Bronchial epithelial cell (primary cell): ENCODE data around the gene RAB1B. TPM values are rescaled to one million over a fixed set of nuclear protein-coding genes. Genes with fewer than 3 reads are reported as not detected.

ENCODE experiments used
- DNase-seq: peaks from one replicate; pipeline ENCODE4 v3.0.0-alpha.2; 2010; ENCODE audit warnings: low read depth
- FAIRE-seq: peaks from 2 replicates; lab custom pipeline; 2011; peaks lifted over from hg19 to GRCh38; lab: Jason Lieb, UNC
- H3K27me3 ChIP-seq: 2 replicates; pipeline ENCODE4 v1.5.1; 2011; ENCODE audit warnings: low read length; ENCODE audit not compliant: control insufficient read depth, insufficient read depth
- H3K36me3 ChIP-seq: 2 replicates; pipeline ENCODE4 v1.5.1; 2011; ENCODE audit warnings: low read length; ENCODE audit not compliant: control insufficient read depth, insufficient read depth
- H3K4me3 ChIP-seq: 2 replicates; pipeline ENCODE4 v1.5.1; 2011; ENCODE audit warnings: mild to moderate bottlenecking, low read depth, low read length, control low read depth
- total RNA-seq: library from RNA; depleted of rRNA; stranded (reverse); fragments of >200 nt; gene quantifications from 2 replicates; pipeline ENCODE4 v1.2.1, GENCODE V29; 2014
- TF ChIP-seq, protein P1 (sequence below): IDR thresholded peaks from 2 replicates; pipeline ENCODE4 v1.5.1; 2011; ENCODE audit warnings: mild to moderate bottlenecking, moderate library complexity, low read length, control low read depth, inconsistent platforms; ENCODE audit not compliant: insufficient read depth, severe bottlenecking

The RAB1B gene
- total RNA-seq, 1 donor from 2014 or later, result 54.5 TPM

DNA sequence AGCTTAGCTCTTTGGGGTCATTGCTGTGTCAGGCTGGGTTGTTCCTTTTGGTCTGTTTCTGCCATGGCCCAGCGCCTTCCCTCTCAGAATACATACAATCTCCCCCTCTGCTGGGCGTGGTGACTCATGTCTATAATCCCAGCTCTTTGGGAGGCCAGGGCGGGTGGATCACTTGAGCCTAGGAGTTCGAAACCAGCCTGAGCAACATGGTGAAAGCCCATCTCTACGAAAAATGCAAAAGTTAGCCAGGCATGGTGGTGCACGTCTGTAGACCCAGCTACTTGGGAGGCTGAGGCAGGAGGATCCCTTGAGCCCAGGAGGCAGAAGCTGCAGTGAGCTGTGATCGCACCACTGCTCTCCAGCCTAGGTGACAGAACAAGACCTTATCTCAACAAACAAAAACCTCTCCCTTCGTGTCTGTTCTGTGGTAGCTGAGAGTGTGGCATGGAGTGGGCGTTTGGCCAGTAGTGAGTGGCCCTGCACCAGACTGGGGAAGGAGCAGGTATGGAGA, 46.7 kb upstream of the RAB1B start:
- peaks cover 6% of the 10 kb centered on the region for H3K36me3 ChIP-seq
- DNase-seq, result no peak

GRCh38 chr11:66222358-66223149, 45.9 kb upstream of the RAB1B start:
- Histone ChIP-seq H3K36me3 (peaks cover 4% of the 10 kb centered on the region), H3K4me3 (no peak overlapping the region), H3K27me3 (no peaks in the 10 kb centered on the region)
- TF ChIP-seq, protein P1, sequence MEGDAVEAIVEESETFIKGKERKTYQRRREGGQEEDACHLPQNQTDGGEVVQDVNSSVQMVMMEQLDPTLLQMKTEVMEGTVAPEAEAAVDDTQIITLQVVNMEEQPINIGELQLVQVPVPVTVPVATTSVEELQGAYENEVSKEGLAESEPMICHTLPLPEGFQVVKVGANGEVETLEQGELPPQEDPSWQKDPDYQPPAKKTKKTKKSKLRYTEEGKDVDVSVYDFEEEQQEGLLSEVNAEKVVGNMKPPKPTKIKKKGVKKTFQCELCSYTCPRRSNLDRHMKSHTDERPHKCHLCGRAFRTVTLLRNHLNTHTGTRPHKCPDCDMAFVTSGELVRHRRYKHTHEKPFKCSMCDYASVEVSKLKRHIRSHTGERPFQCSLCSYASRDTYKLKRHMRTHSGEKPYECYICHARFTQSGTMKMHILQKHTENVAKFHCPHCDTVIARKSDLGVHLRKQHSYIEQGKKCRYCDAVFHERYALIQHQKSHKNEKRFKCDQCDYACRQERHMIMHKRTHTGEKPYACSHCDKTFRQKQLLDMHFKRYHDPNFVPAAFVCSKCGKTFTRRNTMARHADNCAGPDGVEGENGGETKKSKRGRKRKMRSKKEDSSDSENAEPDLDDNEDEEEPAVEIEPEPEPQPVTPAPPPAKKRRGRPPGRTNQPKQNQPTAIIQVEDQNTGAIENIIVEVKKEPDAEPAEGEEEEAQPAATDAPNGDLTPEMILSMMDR, result peak; percentile 100
- FAIRE-seq (peak; percentile 73), DNase-seq (peak; percentile 89)

More for the DNA sequence above, 46.7 kb upstream of the RAB1B start:
- no peak for FAIRE-seq
- Histone ChIP-seq H3K4me3 (no peak overlapping the region), H3K27me3 (no peaks in the 10 kb centered on the region)
- TF ChIP-seq, protein P1, result no peak

GRCh38 chr11:66224226-66224855, 44.1 kb upstream of the RAB1B start:
- FAIRE-seq (no peak), DNase-seq (no peak)
- Histone ChIP-seq H3K27me3 (no peaks in the 10 kb centered on the region), H3K4me3 (no peak overlapping the region), H3K36me3 (peaks cover 3% of the 10 kb centered on the region)
- TF ChIP-seq, protein P1, result no peak

DNA sequence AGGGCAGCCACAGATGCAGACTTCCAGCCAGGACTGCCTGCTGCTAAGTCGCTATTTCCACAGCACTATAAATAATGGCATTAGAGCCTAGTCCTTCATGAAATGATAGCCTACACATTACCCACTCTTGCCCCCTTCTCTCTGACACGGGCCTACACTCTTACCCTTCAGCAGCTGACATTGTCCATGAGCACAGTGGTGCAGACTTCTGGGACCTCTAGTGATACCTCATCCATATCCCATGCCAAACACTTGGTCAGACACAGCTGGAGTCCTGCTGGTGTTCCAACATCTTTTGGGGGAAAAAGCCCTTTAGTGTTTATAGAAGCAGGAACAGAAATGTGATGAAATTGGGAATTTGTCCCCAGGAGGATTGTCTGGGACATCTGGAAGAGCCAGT, 43.4 kb upstream of the RAB1B start:
- no peak overlapping the region for H3K4me3 ChIP-seq
- TF ChIP-seq, protein P1, result no peak
- peaks cover 3% of the 10 kb centered on the region for H3K36me3 ChIP-seq
- FAIRE-seq (no peak), DNase-seq (no peak)
- no peaks in the 10 kb centered on the region for H3K27me3 ChIP-seq

DNA sequence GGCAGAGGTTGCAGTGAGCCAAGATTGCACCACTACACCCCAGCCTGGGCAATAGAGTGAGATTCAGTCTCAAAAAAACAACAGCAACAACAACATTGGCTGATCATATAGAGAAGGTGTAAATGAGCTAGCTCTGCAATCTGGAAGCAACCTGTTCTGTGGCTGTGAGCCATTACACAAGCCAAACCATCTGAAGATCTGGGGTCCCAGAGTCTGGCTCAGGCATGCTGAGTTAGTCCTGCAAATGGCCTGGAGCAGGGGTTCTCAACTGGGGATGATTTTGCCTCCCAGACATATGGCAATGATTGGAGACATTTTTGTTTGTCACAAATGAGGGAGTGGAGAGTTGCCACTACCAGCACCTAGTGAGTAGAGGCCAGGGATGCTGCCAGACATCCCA, 42.3 kb upstream of the RAB1B start:
- no peak for DNase-seq

More for the DNA sequence above, 42.3 kb upstream of the RAB1B start:
- FAIRE-seq, result no peak
- H3K4me3 ChIP-seq, result no peak overlapping the region
- H3K36me3 ChIP-seq, result peaks cover 4% of the 10 kb centered on the region
- TF ChIP-seq, protein P1, result no peak
- H3K27me3 ChIP-seq, result no peaks in the 10 kb centered on the region
